Testis (tissue), 3 donors: Measurements from ENCODE around the gene PML. TPM values are rescaled to one million over a fixed set of nuclear protein-coding genes. Genes with fewer than 3 reads are reported as not detected.
"Not testable (repeated sequence)": the region's sequence is repeated elsewhere in the genome, so short reads cannot be mapped to it uniquely, and the experiment has no call there.

Experiments
- DNase-seq: peaks from one replicate; pipeline ENCODE4 v3.0.0-alpha.2; 2019
- H3K27ac ChIP-seq, 2 donors: fragments of 200-600 bp; sonication (generic); one replicate each; pipeline ENCODE4 v1.5.1; 2019
- H3K27me3 ChIP-seq: fragments of 200-600 bp; sonication (generic); one replicate; pipeline ENCODE4 v1.5.1; 2019
- H3K36me3 ChIP-seq: fragments of 200-600 bp; sonication (generic); one replicate; pipeline ENCODE4 v1.5.1; 2017; ENCODE audit warnings: low read depth; ENCODE audit errors: missing control alignments
- H3K4me1 ChIP-seq: fragments of 200-600 bp; sonication (generic); one replicate; pipeline ENCODE4 v1.5.1; 2019
- H3K4me3 ChIP-seq, 2 donors: fragments of 200-600 bp; sonication (generic); one replicate each; pipeline ENCODE4 v1.5.1; 2017 to 2019
- H3K9me3 ChIP-seq: fragments of 200-600 bp; sonication (generic); one replicate; pipeline ENCODE4 v1.5.1; 2017
- POLR2A ChIP-seq: fragments of 450-650 bp; IDR thresholded peaks from one replicate; pipeline ENCODE4 v1.6.1; 2017; ENCODE audit warnings: antibody characterized with exemption, mild to moderate bottlenecking, moderate library complexity
- WGBS, 2 donors: methylation state at CpG; one replicate each; pipeline ENCODE4 v1.1.5; 2018; 5-methylcytosine and 5-hydroxymethylcytosine counted together
- intact Hi-C: fragments of 100-400 bp; cut with DNase I; formaldehyde crosslinking; loops from one replicate; pipeline ENCODE4 v1.15.1; 2023; ENCODE audit warnings: low total_unique reads
- polyA plus RNA-seq: library from polyadenylated mRNA; stranded (reverse); fragments of 350-450 nt; fragmentation: Illumina TruSeq; extraction: RNeasy Lipid Tissue Mini Kit (QIAGEN cat#74804); gene quantifications from one replicate; pipeline ENCODE4 v1.2.3, GENCODE V29; 2014; ENCODE audit warnings: low read depth, low replicate concordance; ENCODE audit not compliant: insufficient read depth
- total RNA-seq, 2 donors: library from RNA; depleted of rRNA; stranded (reverse); fragments of >200 nt; gene quantifications; one replicate each; pipeline ENCODE4 v1.2.3, GENCODE V29; 2016
- TF ChIP-seq, protein P1 (sequence below), 3 experiments: fragments of 450-650 bp in 2 of 3; fragments of 200-600 bp in 1 of 3; sonication (generic) in 1 of 3; IDR thresholded peaks; one replicate each; pipeline ENCODE4 v1.5.1; 2016 to 2019; ENCODE audit warnings: antibody characterized with exemption in 3 of 3, mild to moderate bottlenecking in 2 of 3, moderate library complexity in 1 of 3

PML gene
- total and polyA plus RNA-seq, 3 donors from 2014 or later, result 20.9 to 59.5 (median 53.9) TPM

DNA sequence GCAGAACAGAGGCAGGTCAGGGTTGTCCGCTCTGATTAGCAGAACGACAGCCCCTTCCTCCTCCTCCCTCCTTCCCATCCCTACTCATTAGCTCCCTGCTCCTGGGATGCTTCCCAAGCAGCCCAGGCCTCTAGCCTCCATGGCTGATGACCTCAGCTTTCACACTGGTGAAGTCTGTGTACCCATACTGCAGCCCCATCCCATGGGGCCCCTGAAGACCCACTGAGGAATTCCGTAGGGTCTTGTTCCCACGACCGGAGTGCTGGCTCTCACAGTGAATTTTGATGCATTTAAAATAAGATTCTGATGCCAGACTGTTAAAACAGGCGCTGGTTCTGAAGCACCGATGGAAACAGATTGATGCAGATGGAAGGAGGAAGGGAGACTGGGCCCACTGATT is 51.8 kb downstream of the PML start:
- TF ChIP-seq, protein P1, sequence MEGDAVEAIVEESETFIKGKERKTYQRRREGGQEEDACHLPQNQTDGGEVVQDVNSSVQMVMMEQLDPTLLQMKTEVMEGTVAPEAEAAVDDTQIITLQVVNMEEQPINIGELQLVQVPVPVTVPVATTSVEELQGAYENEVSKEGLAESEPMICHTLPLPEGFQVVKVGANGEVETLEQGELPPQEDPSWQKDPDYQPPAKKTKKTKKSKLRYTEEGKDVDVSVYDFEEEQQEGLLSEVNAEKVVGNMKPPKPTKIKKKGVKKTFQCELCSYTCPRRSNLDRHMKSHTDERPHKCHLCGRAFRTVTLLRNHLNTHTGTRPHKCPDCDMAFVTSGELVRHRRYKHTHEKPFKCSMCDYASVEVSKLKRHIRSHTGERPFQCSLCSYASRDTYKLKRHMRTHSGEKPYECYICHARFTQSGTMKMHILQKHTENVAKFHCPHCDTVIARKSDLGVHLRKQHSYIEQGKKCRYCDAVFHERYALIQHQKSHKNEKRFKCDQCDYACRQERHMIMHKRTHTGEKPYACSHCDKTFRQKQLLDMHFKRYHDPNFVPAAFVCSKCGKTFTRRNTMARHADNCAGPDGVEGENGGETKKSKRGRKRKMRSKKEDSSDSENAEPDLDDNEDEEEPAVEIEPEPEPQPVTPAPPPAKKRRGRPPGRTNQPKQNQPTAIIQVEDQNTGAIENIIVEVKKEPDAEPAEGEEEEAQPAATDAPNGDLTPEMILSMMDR (IDR thresholded peaks at IDR 0.05), result no peak
- no peak for TF ChIP-seq POLR2A
- no peaks in the 10 kb centered on the region for H3K27me3 ChIP-seq
- H3K27ac ChIP-seq, result no peak overlapping the region
- intact Hi-C loops, result no loop called here
- no peak overlapping the region for H3K4me3 ChIP-seq
- WGBS, 2 donors, result 82 to 83% methylated on average over 7 of the region's 7 CpGs
- no peaks in the 10 kb centered on the region for H3K9me3 ChIP-seq
- peaks cover 24% of the 10 kb centered on the region for H3K4me1 ChIP-seq
- no peaks in the 10 kb centered on the region for H3K36me3 ChIP-seq
- DNase-seq, result no peak

DNA sequence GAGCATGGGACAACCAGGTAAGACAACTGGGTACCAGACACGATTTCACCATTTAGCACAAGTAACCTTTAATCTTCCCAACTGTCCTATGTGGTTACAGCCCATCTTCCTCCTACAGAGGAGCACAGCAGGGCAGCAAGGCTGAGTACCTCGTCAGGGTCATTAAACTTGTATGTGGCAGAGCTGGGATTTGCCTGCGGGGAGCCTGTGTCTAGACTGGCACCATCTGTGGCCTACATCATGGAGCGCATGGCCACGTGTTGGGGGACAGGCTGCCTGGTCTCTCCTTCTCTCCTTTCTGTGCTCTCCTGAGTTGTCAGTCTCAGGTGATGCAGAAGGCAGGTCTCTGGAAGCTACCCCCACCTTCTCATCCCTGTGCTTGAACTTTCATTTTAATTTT is 55.6 kb downstream of the PML start:
- H3K27ac ChIP-seq, result no peak overlapping the region
- 89 to 95% methylated on average over 5 of the region's 5 CpGs for WGBS, 2 donors

DNA sequence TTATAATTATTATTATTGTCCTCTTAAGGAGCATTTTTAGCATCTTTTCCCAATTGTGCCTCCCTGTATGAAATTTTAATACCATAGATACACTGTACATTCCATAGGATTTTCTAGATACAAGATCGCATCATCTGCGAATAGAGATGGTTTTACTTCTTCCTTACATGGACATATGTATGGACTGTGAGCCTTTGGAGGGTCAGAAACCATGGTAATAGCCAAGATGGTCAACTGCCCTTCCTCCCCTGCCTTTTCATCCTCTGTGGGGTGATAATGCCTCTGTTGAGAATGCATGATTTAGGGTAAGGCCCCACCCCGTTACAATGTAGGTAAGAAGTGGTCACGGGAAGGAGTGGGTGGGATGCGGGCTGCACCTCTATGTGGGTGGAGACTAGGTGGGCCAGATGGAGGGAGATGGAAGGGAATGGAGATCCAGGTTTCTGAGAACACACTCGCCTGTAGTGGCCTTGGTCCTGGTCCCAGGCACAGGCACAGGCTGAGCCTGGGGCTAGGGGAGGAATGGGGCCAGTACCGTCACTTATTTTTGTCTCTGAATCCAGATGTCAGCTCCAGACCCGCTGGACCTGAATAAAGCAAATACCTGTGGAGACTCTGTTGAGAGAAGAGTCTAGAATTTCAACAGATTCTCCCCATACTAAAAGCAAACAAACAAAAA is 56.2 kb downstream of the PML start:
- 61 to 73% methylated on average over 8 of the region's 8 CpGs for WGBS, 2 donors

More for the DNA sequence above, 55.6 kb downstream of the PML start:
- Histone ChIP-seq H3K9me3 (no peaks in the 10 kb centered on the region), H3K36me3 (no peaks in the 10 kb centered on the region), H3K4me3 (no peak overlapping the region), H3K4me1 (peaks cover 14% of the 10 kb centered on the region), H3K27me3 (no peaks in the 10 kb centered on the region)
- no peak for DNase-seq
- intact Hi-C loops, result no loop called here
- TF ChIP-seq POLR2A, result no peak
- TF ChIP-seq, protein P1 (IDR thresholded peaks at IDR 0.05), result no peak

DNA sequence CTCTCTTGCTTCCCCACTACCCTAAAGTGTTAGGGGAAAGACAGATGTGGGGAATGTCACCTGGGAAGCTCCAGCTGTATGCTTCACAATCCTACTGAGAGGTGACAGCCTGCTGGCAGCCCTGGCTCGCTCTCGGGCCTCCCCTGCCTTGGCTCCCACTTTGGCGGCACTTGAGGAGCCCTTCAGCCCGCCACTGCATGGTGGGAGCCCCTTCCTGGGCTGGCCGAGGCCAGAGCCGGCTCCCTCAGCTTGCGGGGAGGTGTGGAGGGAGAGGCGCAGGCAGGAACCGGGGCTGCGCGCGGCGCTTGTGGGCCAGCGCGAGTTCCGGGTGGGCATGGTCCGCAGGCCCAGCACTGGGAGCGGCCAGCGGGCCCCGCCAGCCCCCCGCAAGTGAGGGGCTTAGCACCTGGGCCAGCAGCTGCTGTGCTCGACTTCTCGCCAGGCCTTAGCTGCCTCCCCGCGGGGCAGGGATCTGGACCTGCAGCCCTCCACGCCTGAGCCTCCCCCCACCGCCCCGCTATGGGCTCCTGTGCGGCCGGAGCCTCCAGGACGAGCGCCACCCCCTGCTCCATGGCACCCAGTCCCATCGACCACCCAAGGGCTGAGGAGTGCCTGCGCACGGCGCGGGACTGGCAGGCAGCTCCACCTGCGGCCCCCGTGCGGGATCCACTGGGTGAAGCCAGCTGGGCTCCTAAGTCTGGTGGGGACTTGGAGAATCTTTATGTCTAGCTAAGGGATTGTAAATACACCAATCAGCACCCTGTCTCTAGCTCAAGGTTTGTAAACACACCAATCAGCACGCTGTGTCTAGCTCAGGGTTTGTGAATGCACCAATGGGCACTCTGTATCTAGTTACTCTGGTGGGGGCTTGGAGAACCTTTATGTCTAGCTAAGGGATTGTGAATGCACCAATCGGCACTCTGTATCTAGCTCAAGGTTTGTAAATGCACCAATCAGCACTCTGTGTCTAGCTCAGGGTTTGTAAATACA is 58.0 kb downstream of the PML start:
- H3K36me3 ChIP-seq, H3K9me3 ChIP-seq, H3K27me3 ChIP-seq, intact Hi-C loops: not testable (repeated sequence)
- WGBS, 2 donors, result 53 to 78% methylated on average over 26 to 30 of the region's 42 CpGs
- peak; percentile 54 for DNase-seq
- Histone ChIP-seq H3K4me1 (peaks cover 14% of the 10 kb centered on the region), H3K27ac (peak overlapping the region in 1 of 2 donors; percentile 87), H3K4me3 (peak overlapping the region; percentile 6 to 42)

More for the DNA sequence above, 56.2 kb downstream of the PML start:
- DNase-seq, result no peak
- Histone ChIP-seq H3K36me3 (no peaks in the 10 kb centered on the region), H3K27ac (peak overlapping the region; percentile 75 to 87), H3K4me3 (no peak overlapping the region), H3K27me3 (no peaks in the 10 kb centered on the region), H3K9me3 (no peaks in the 10 kb centered on the region), H3K4me1 (peaks cover 14% of the 10 kb centered on the region)
- intact Hi-C loops, result no loop called here
- TF ChIP-seq, protein P1 (IDR thresholded peaks at IDR 0.05), result no peak
- no peak for TF ChIP-seq POLR2A

DNA sequence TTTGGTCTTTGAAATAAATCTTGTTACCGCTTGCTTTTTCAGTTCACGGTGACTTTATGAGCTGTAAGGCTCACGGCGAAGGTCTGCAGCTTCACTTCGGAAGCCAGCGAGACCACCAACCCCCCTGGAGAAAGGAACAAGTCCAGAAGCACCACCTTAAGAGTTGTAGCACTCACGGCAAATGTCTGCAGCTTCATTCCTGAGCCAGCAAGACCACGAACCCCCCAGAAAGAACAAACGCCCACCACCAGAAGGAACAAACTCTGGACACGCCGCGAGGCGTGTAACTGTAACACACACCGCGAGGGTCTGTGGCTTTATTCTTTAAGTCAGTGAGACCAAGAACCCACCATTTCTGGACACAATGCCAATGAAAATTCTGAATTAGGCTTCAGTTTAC is 59.0 kb downstream of the PML start:
- Histone ChIP-seq H3K4me1 (peaks cover 14% of the 10 kb centered on the region), H3K4me3 (no peak overlapping the region), H3K27me3 (no peaks in the 10 kb centered on the region), H3K36me3 (no peaks in the 10 kb centered on the region), H3K9me3 (no peaks in the 10 kb centered on the region), H3K27ac (peak overlapping the region in 1 of 2 donors; percentile 28)
- no peak for DNase-seq
- WGBS, 2 donors, result 56 to 59% methylated on average over 15 of the region's 15 CpGs
- intact Hi-C loops, result no loop called here
- TF ChIP-seq POLR2A, result no peak
- TF ChIP-seq, protein P1 (IDR thresholded peaks at IDR 0.05), result no peak
